Prostate gland (tissue), 2 donors: ENCODE measurements around the gene FSIP1. TPM values are rescaled to one million over a fixed set of nuclear protein-coding genes. Genes with fewer than 3 reads are reported as not detected.

Source experiments
- DNase-seq: peaks from one replicate; pipeline ENCODE4 v3.0.0-alpha.2; 2019; ENCODE audit warnings: low spot score
- H3K27ac ChIP-seq, 2 donors: fragments of 200-600 bp; sonication (generic); 2 replicates each; pipeline ENCODE4 v1.5.1; 2017 to 2019
- H3K27me3 ChIP-seq: fragments of 200-600 bp; sonication (generic); replicated peaks from 2 replicates; pipeline ENCODE4 v1.5.1; 2019; ENCODE audit not compliant: insufficient read depth
- H3K36me3 ChIP-seq, 2 donors: fragments of 200-600 bp; sonication (generic); 1 replicate in 1 of 2; 2 replicates in 1 of 2; pipeline versions ENCODE4 v1.5.1 to v1.8.1; 2017 to 2019
- H3K4me1 ChIP-seq: fragments of 200-600 bp; sonication (generic); replicated peaks from 2 replicates; pipeline ENCODE4 v1.5.1; 2019
- H3K4me3 ChIP-seq, 2 donors: fragments of 200-600 bp; sonication (generic); 2 replicates each; pipeline ENCODE4 v1.5.1; 2017 to 2019
- H3K9me3 ChIP-seq: fragments of 200-600 bp; sonication (generic); 2 replicates; pipeline ENCODE4 v1.5.1; 2017
- CTCF ChIP-seq, 4 experiments: fragments of 200-600 bp in 2 of 4; fragments of 450-650 bp in 2 of 4; sonication (generic) in 2 of 4; IDR thresholded peaks; 1 replicate in 3 of 4; 2 replicates in 1 of 4; pipeline ENCODE4 v1.5.1; 2016 to 2019; ENCODE audit warnings: antibody characterized with exemption in 4 of 4, mild to moderate bottlenecking in 2 of 4, moderate library complexity in 2 of 4
- POLR2A ChIP-seq: fragments of 450-650 bp; IDR thresholded peaks from one replicate; pipeline ENCODE4 v1.6.1; 2016; ENCODE audit warnings: antibody characterized with exemption, mild to moderate bottlenecking
- POLR2AphosphoS5 ChIP-seq: sonication (generic); formaldehyde crosslinking; IDR thresholded peaks from one replicate; pipeline ENCODE4 v1.6.1; 2017; ENCODE audit warnings: antibody characterized with exemption
- WGBS: methylation state at CpG from one replicate; pipeline ENCODE4 v1.1.5; 2018; 5-methylcytosine and 5-hydroxymethylcytosine counted together
- intact Hi-C: fragments of 100-400 bp; cut with DNase I; formaldehyde crosslinking; loops from one replicate; pipeline ENCODE4 v1.14.2; 2022
- total RNA-seq, 2 donors: library from RNA; depleted of rRNA; stranded (reverse); fragments of >200 nt; gene quantifications; one replicate each; pipeline ENCODE4 v1.1.0, GENCODE V29; 2016

Gene FSIP1
- total RNA-seq, 2 donors from 2014 or later = 1.6 to 2.3 TPM

GRCh38 chr15:39663704-39664250, 118.9 kb downstream of the FSIP1 start:
- 49% methylated on average over 2 of the region's 2 CpGs for whole genome bisulfite sequencing
- no peak overlapping the region for H3K27ac ChIP-seq
- no peaks in the 10 kb centered on the region for H3K4me1 ChIP-seq
- intact Hi-C loops = no loop called here
- H3K9me3 ChIP-seq = no peaks in the 10 kb centered on the region
- no peak for DNase-seq
- TF ChIP-seq POLR2A (no peak), CTCF (IDR thresholded peaks at IDR 0.05) (no peak), POLR2AphosphoS5 (no peak)
- no peak overlapping the region for H3K4me3 ChIP-seq
- no peaks in the 10 kb centered on the region for H3K36me3 ChIP-seq
- H3K27me3 ChIP-seq = no peaks in the 10 kb centered on the region

- intact Hi-C loops = no loop called here
- Histone ChIP-seq H3K4me1 (no peaks in the 10 kb centered on the region), H3K27me3 (no peaks in the 10 kb centered on the region), H3K36me3 (no peaks in the 10 kb centered on the region), H3K9me3 (no peaks in the 10 kb centered on the region), H3K27ac (no peak overlapping the region), H3K4me3 (no peak overlapping the region)
- no peak for DNase-seq
- TF ChIP-seq CTCF (IDR thresholded peaks at IDR 0.05) (no peak), POLR2A (no peak), POLR2AphosphoS5 (no peak)
Observed at GRCh38 chr15:39661776-39662175, 120.9 kb downstream of the FSIP1 start.

- no peaks in the 10 kb centered on the region for H3K4me1 ChIP-seq
- intact Hi-C loops = no loop called here
- H3K9me3 ChIP-seq = no peaks in the 10 kb centered on the region
- no peak overlapping the region for H3K27ac ChIP-seq
- no peak for DNase-seq
- H3K27me3 ChIP-seq = no peaks in the 10 kb centered on the region
- TF ChIP-seq POLR2AphosphoS5 (no peak), CTCF (IDR thresholded peaks at IDR 0.05) (no peak), POLR2A (no peak)
- H3K4me3 ChIP-seq = no peak overlapping the region
- no peaks in the 10 kb centered on the region for H3K36me3 ChIP-seq
- WGBS = 98% methylated on average over 3 of the region's 3 CpGs
Observed at GRCh38 chr15:39658740-39659139, 123.9 kb downstream of the FSIP1 start.

- DNase-seq = no peak
- no peak for TF ChIP-seq POLR2A
- TF ChIP-seq POLR2AphosphoS5 = no peak
- TF ChIP-seq CTCF (IDR thresholded peaks at IDR 0.05) = no peak
- H3K36me3 ChIP-seq = no peaks in the 10 kb centered on the region
- no peaks in the 10 kb centered on the region for H3K9me3 ChIP-seq
- 85% methylated on average over 3 of the region's 3 CpGs for WGBS
- intact Hi-C loops = no loop called here
- no peaks in the 10 kb centered on the region for H3K4me1 ChIP-seq
- H3K4me3 ChIP-seq = no peak overlapping the region
- no peaks in the 10 kb centered on the region for H3K27me3 ChIP-seq
- no peak overlapping the region for H3K27ac ChIP-seq
Observed at GRCh38 chr15:39657668-39658067, 125.0 kb downstream of the FSIP1 start.

- WGBS = 78% methylated on average over 1 of the region's 1 CpG
- Histone ChIP-seq H3K27ac (no peak overlapping the region), H3K9me3 (no peaks in the 10 kb centered on the region), H3K4me3 (no peak overlapping the region), H3K27me3 (no peaks in the 10 kb centered on the region), H3K4me1 (no peaks in the 10 kb centered on the region), H3K36me3 (no peaks in the 10 kb centered on the region)
- intact Hi-C loops = no loop called here
- no peak for DNase-seq
- TF ChIP-seq POLR2A (no peak), POLR2AphosphoS5 (no peak), CTCF (IDR thresholded peaks at IDR 0.05) (no peak)
Observed at GRCh38 chr15:39657181-39657580, 125.5 kb downstream of the FSIP1 start.
